ENCODE results near the gene ANKRD63.

DNA sequence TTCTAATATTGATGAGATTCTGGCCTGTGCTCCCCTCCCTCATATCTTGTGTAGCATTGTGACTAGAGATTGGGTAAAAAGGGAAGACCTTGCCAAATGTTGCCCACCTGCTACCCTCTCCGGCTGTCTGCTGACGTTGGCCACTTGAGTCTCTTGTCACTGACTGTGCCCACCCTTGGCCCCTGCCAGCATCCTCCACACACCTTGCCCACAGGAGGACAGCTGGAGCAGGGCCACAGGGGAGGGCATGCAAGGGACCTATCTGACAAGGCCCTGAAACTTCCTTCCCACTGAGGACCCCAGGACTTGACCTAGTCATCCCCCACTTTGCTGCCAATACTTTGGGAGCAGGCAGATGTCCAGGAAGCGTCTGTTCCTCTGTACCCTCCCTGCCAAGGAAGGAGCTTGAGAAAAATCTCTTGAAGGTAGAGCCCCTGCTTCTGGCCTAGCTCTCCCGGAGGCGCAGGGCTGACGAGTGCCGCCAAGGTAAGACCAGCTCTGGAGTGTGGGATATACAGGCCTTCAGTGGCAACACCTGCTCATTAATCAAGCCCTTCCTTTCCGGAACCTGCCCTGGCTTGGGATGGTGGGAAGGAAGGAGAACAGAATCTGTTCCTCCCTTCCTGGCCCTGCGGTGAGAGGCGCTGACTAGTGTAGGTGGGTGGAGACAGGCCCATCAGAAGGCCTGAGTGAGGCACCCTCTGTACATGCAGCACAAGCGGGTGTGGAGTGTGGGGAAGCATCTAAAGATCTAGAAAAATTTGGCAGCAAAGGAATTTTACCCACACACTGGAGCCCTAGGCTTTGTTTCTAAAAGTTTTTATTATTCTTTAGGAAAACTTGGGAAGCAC lies 48.9 kb downstream of the ANKRD63 start:
- TF ChIP-seq MYC (IDR thresholded peaks at IDR 0.05; ENCODE audit: low read depth, low read length), result no peak
- TF ChIP-seq, protein P1, sequence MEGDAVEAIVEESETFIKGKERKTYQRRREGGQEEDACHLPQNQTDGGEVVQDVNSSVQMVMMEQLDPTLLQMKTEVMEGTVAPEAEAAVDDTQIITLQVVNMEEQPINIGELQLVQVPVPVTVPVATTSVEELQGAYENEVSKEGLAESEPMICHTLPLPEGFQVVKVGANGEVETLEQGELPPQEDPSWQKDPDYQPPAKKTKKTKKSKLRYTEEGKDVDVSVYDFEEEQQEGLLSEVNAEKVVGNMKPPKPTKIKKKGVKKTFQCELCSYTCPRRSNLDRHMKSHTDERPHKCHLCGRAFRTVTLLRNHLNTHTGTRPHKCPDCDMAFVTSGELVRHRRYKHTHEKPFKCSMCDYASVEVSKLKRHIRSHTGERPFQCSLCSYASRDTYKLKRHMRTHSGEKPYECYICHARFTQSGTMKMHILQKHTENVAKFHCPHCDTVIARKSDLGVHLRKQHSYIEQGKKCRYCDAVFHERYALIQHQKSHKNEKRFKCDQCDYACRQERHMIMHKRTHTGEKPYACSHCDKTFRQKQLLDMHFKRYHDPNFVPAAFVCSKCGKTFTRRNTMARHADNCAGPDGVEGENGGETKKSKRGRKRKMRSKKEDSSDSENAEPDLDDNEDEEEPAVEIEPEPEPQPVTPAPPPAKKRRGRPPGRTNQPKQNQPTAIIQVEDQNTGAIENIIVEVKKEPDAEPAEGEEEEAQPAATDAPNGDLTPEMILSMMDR (IDR thresholded peaks at IDR 0.05; ENCODE audit: low read depth, low read length), result no peak
- no peak for TF ChIP-seq POLR2A (IDR thresholded peaks at IDR 0.05; ENCODE audit: extremely low read depth, insufficient read length)

Measured in NB4 (cell line).